Neutrophil (primary cell): Measurements from ENCODE around the gene NFIB.

Source experiments
- H3K27ac ChIP-seq: fragments of 200-600 bp; sonication (generic); 2 replicates; pipeline ENCODE4 v1.5.1; 2016; ENCODE audit warnings: mild to moderate bottlenecking, moderate library complexity
- H3K27me3 ChIP-seq: fragments of 200-600 bp; sonication (generic); 2 replicates; pipeline ENCODE4 v1.6.0; 2016; ENCODE audit warnings: mild to moderate bottlenecking
- H3K36me3 ChIP-seq: fragments of 200-600 bp; sonication (generic); 2 replicates; pipeline ENCODE4 v1.5.1; 2017
- H3K4me1 ChIP-seq, 2 experiments: fragments of 200-600 bp in 1 of 2; sonication (generic) in 1 of 2; 1 replicate in 1 of 2; 2 replicates in 1 of 2; pipeline versions ENCODE4 v1.5.1 to v1.6.1; 2013 to 2016; ENCODE audit warnings: low read depth in 1 of 2, low read length in 1 of 2, mild to moderate bottlenecking in 1 of 2, moderate library complexity in 1 of 2; ENCODE audit not compliant: control insufficient read depth in 1 of 2, insufficient read depth in 1 of 2
- H3K4me3 ChIP-seq, 2 experiments: fragments of 200-600 bp in 1 of 2; sonication (generic) in 1 of 2; 1 replicate in 1 of 2; 2 replicates in 1 of 2; pipeline ENCODE4 v1.5.1; 2013 to 2016; ENCODE audit warnings: low read depth in 1 of 2, low read length in 1 of 2, mild to moderate bottlenecking in 1 of 2, moderate library complexity in 1 of 2
- H3K9me3 ChIP-seq: fragments of 200-600 bp; sonication (generic); 2 replicates; pipeline ENCODE4 v1.5.1; 2016
- TF ChIP-seq, protein P1 (sequence below): fragments of 200-600 bp; sonication (generic); IDR thresholded peaks from 2 replicates; pipeline ENCODE4 v1.5.1; 2016; ENCODE audit warnings: antibody characterized with exemption

NFIB gene

DNA sequence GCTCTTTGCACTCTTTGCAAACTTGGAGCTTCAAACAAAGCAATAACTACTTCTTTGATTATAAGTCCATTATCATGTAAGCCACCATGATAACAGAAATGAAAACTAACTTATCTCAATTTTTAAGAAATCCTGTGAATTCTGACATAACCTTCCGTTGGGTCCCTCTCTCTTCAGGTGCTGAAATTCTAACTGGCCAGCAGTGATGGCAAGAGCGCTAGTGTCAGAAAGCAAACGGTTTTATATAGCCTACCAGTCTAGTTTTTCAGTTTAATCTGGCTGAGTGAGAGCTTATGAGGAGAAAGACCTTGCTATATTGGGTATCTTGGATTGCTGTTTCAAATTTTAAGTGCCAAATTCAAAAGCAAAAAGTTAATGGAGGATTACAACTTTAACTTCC, 13.4 kb downstream of the NFIB start:
- TF ChIP-seq, protein P1, sequence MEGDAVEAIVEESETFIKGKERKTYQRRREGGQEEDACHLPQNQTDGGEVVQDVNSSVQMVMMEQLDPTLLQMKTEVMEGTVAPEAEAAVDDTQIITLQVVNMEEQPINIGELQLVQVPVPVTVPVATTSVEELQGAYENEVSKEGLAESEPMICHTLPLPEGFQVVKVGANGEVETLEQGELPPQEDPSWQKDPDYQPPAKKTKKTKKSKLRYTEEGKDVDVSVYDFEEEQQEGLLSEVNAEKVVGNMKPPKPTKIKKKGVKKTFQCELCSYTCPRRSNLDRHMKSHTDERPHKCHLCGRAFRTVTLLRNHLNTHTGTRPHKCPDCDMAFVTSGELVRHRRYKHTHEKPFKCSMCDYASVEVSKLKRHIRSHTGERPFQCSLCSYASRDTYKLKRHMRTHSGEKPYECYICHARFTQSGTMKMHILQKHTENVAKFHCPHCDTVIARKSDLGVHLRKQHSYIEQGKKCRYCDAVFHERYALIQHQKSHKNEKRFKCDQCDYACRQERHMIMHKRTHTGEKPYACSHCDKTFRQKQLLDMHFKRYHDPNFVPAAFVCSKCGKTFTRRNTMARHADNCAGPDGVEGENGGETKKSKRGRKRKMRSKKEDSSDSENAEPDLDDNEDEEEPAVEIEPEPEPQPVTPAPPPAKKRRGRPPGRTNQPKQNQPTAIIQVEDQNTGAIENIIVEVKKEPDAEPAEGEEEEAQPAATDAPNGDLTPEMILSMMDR: no peak
- Histone ChIP-seq H3K27ac (no peak overlapping the region), H3K36me3 (no peaks in the 10 kb centered on the region)

DNA sequence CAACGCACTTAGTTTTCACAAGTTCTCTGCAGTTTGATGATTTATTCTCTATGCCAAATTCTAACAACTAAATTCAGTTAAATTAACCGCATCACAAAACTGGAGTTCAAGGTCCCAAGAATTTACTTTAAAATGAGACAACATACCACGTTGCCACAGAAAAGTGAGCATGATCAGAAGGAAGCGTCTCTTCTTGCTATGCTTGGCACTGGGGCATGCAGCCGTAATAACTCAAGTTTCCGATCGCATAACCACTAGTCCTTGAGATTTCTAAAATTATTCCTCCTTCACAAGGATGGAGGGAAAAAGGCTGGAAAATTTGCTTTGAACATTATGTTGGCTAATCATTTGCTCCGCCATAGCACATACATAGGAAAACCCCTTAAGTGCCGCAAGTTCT, 13.9 kb downstream of the NFIB start:
- no peak overlapping the region for H3K4me3 ChIP-seq
- H3K27me3 ChIP-seq: peaks cover 33% of the 10 kb centered on the region
- TF ChIP-seq, protein P1: no peak
- no peak overlapping the region for H3K27ac ChIP-seq
- H3K9me3 ChIP-seq: no peaks in the 10 kb centered on the region
- H3K4me1 ChIP-seq: no peaks in the 10 kb centered on the region
- H3K36me3 ChIP-seq: no peaks in the 10 kb centered on the region

More for the DNA sequence above, 13.4 kb downstream of the NFIB start:
- Histone ChIP-seq H3K4me3 (no peak overlapping the region), H3K4me1 (no peaks in the 10 kb centered on the region), H3K27me3 (peaks cover 39% of the 10 kb centered on the region), H3K9me3 (no peaks in the 10 kb centered on the region)

DNA sequence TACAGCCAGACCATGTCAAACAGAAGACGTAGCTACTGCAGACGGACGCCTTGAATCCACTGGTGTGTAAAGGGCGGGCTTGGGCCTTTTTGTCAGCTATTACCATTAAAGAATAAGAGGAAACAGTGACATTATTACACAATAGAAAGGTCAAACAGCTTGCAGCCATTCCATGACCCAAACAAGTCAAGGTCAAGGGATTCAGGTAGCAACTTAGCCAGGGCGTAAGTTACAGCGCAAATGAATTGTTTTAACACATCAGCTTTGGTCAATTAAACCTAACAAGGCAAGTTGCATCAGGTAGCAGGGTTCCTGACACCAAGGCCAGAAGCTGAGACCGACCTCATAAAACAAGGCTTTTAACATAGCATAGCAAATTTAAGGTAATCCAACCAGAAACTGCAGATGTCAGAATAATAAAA, 15.3 kb downstream of the NFIB start:
- Histone ChIP-seq H3K27ac (no peak overlapping the region), H3K27me3 (peaks cover 32% of the 10 kb centered on the region), H3K4me3 (no peak overlapping the region), H3K36me3 (no peaks in the 10 kb centered on the region), H3K4me1 (no peaks in the 10 kb centered on the region), H3K9me3 (no peaks in the 10 kb centered on the region)
- TF ChIP-seq, protein P1: no peak

- H3K27me3 ChIP-seq: peaks cover 22% of the 10 kb centered on the region
- H3K27ac ChIP-seq: no peak overlapping the region
- H3K9me3 ChIP-seq: no peaks in the 10 kb centered on the region
- TF ChIP-seq, protein P1: no peak
- no peak overlapping the region for H3K4me3 ChIP-seq
- H3K4me1 ChIP-seq: no peaks in the 10 kb centered on the region
- H3K36me3 ChIP-seq: no peaks in the 10 kb centered on the region
Measured at GRCh38 chr9:14296495-14297113, 17.3 kb downstream of the NFIB start.

- Histone ChIP-seq H3K27me3 (peaks cover 6% of the 10 kb centered on the region), H3K4me1 (no peaks in the 10 kb centered on the region), H3K27ac (no peak overlapping the region), H3K9me3 (no peaks in the 10 kb centered on the region), H3K36me3 (no peaks in the 10 kb centered on the region), H3K4me3 (no peak overlapping the region)
- TF ChIP-seq, protein P1: no peak
Measured at GRCh38 chr9:14294659-14295058, 19.3 kb downstream of the NFIB start.
